NCI-H1105 treated with DMSO at 0.1 percent for 48 hours (cell line): ENCODE results near the gene WASF2.
"Not testable (repeated sequence)": the region's sequence is repeated elsewhere in the genome, so short reads cannot be mapped to it uniquely, and the experiment has no call there.

Experiments
- DNase-seq: peaks from one replicate; lab custom pipeline; 2025; lab: John Stamatoyannopoulos, UW

WASF2 gene

GRCh38 chr1:27496604-27497155, 6.7 kb upstream of the WASF2 start:
- peak; percentile 17 for DNase-seq

GRCh38 chr1:27492796-27493195, 2.8 kb upstream of the WASF2 start:
- DNase-seq, result no peak

- no peak for DNase-seq
Measured at GRCh38 chr1:27491748-27492700, 2.1 kb upstream of the WASF2 start.

- peak; percentile 31 for DNase-seq
Measured at GRCh38 chr1:27489501-27489972, 430 bp downstream of the WASF2 start.

- no peak for DNase-seq
Measured at GRCh38 chr1:27487966-27488884, 1.7 kb downstream of the WASF2 start.

GRCh38 chr1:27485363-27485762, 4.6 kb downstream of the WASF2 start:
- no peak for DNase-seq

GRCh38 chr1:27483659-27484058, 6.3 kb downstream of the WASF2 start:
- no peak for DNase-seq

- DNase-seq, result no peak
Measured at GRCh38 chr1:27481994-27482620, 7.9 kb downstream of the WASF2 start.

- no peak for DNase-seq
Measured at GRCh38 chr1:27478098-27478497, 11.9 kb downstream of the WASF2 start.

- DNase-seq, result no peak
Measured at GRCh38 chr1:27476237-27476636, 13.7 kb downstream of the WASF2 start.

GRCh38 chr1:27475720-27476119, 14.2 kb downstream of the WASF2 start:
- no peak for DNase-seq

GRCh38 chr1:27473755-27474154, 16.2 kb downstream of the WASF2 start:
- peak; percentile 6 for DNase-seq

- DNase-seq, result not testable (repeated sequence)
Measured at GRCh38 chr1:27472098-27472497, 17.9 kb downstream of the WASF2 start.

- no peak for DNase-seq
Measured at GRCh38 chr1:27471477-27471876, 18.5 kb downstream of the WASF2 start.

- DNase-seq, result no peak
Measured at GRCh38 chr1:27469334-27469733, 20.6 kb downstream of the WASF2 start.

- not testable (repeated sequence) for DNase-seq
Measured at GRCh38 chr1:27468378-27468777, 21.6 kb downstream of the WASF2 start.

- DNase-seq, result no peak
Measured at GRCh38 chr1:27464926-27465647, 24.9 kb downstream of the WASF2 start.

- DNase-seq, result not testable (repeated sequence)
Measured at GRCh38 chr1:27463916-27464315, 26.1 kb downstream of the WASF2 start.

GRCh38 chr1:27458521-27458920, 31.4 kb downstream of the WASF2 start:
- DNase-seq, result not testable (repeated sequence)

- no peak for DNase-seq
Measured at GRCh38 chr1:27455139-27455811, 34.7 kb downstream of the WASF2 start.
